Measurements from ENCODE around the gene CCDC89. TPM values are rescaled to one million over a fixed set of nuclear protein-coding genes. Genes with fewer than 3 reads are reported as not detected.

Gene CCDC89
- total and polyA plus RNA-seq, 2 of the 13 experiments (the other 11 are each of a cell fraction or from before 2014, with no cell fraction given): 0.13 to 0.38 TPM

- TF ChIP-seq IKZF5 (CRISPR knock-in tag; IDR thresholded peaks at IDR 0.05) (peak; percentile 35; the same call in 1 of the 2 replicates), ZNF567 (CRISPR knock-in tag; IDR thresholded peaks at IDR 0.05; ENCODE audit: borderline replicate concordance) (0 out of 2 replicates have a peak, but pooled peaks have one; percentile 35), ZNF687 (CRISPR knock-in tag; IDR thresholded peaks at IDR 0.05) (peak; percentile 92), DMTF1 (CRISPR knock-in tag; IDR thresholded peaks at IDR 0.05) (no peak), CEBPB (IDR thresholded peaks at IDR 0.05; ENCODE audit: borderline replicate concordance, low read depth, low read length) (peak; percentile 29; the same call in 1 of the 2 replicates), LCORL (IDR thresholded peaks at IDR 0.05) (no peak), LCORL (CRISPR knock-in tag; IDR thresholded peaks at IDR 0.05) (0 out of 2 replicates have a peak, but pooled peaks have one; percentile 35), RARA (CRISPR knock-in tag; IDR thresholded peaks at IDR 0.05) (peak; percentile 30; the same call in 1 of the 2 replicates), NFKB2 (CRISPR knock-in tag; IDR thresholded peaks at IDR 0.05; ENCODE audit: borderline replicate concordance) (peak; percentile 54; the same call in 1 of the 2 replicates), SMAD3 (CRISPR knock-in tag; IDR thresholded peaks at IDR 0.05) (peak; percentile 85; the same call in 1 of the 2 replicates), ZNF143 (CRISPR knock-in tag; IDR thresholded peaks at IDR 0.05) (peak; percentile 81), ZNF772 (CRISPR knock-in tag; IDR thresholded peaks at IDR 0.05) (peak; percentile 70), ZNF740 (CRISPR knock-in tag; IDR thresholded peaks at IDR 0.05) (no peak), KLF16 (CRISPR knock-in tag; IDR thresholded peaks at IDR 0.05) (peak in 1 of 2 experiments; percentile 40; a peak in 1 of 4 replicates), ZNF710 (CRISPR knock-in tag; IDR thresholded peaks at IDR 0.05; ENCODE audit: borderline replicate concordance) (peak; percentile 54; the same call in 1 of the 2 replicates), MTA1 (CRISPR knock-in tag; IDR thresholded peaks at IDR 0.05; ENCODE audit: borderline replicate concordance) (peak; percentile 64; the same call in 1 of the 2 replicates), TOPORS (CRISPR knock-in tag; IDR thresholded peaks at IDR 0.05) (peak; percentile 62; the same call in 1 of the 2 replicates), RXRA (CRISPR knock-in tag; IDR thresholded peaks at IDR 0.05) (peak; percentile 57; the same call in 1 of the 2 replicates)
Observed at GRCh38 chr11:85647604-85648299, 38.2 kb downstream of the CCDC89 start, which contains the start of gene TMEM126A (continued).

Measured in HepG2 (cell line).